ENCODE measurements around the gene RUNX2.

- no peak for TF ChIP-seq CTCF (conservative IDR thresholded peaks at IDR 0.05)
- TF ChIP-seq ZFX (IDR thresholded peaks at IDR 0.05): no peak
These were observed 163.7 kb downstream of the RUNX2 start for GRCh38 chr6:45491874-45492273.

Data from C4-2B (cell line).